Kidney epithelial cell (primary cell): ENCODE results near the gene ADNP2. TPM values are rescaled to one million over a fixed set of nuclear protein-coding genes. Genes with fewer than 3 reads are reported as not detected.

ENCODE experiments used
- DNase-seq: peaks from one replicate; pipeline ENCODE4 v3.0.0-alpha.2; 2010; ENCODE audit warnings: low read depth
- H3K27me3 ChIP-seq: 2 replicates; pipeline ENCODE4 v1.6.0; 2011; ENCODE audit warnings: low read length; ENCODE audit not compliant: control insufficient read depth, insufficient read depth
- H3K36me3 ChIP-seq: 2 replicates; pipeline ENCODE4 v1.5.1; 2011; ENCODE audit warnings: low read length; ENCODE audit not compliant: control insufficient read depth, insufficient read depth
- H3K4me3 ChIP-seq: 2 replicates; pipeline ENCODE4 v1.5.1; 2011; ENCODE audit warnings: low read depth, mild to moderate bottlenecking, control low read depth, low read length
- total RNA-seq: library from RNA; depleted of rRNA; stranded (reverse); fragments of >200 nt; gene quantifications from 2 replicates; pipeline ENCODE4 v1.2.3, GENCODE V29; 2015
- TF ChIP-seq, protein P1 (sequence below): IDR thresholded peaks from 2 replicates; pipeline ENCODE4 v1.5.1; 2011; ENCODE audit warnings: mild to moderate bottlenecking, moderate library complexity, low read length, control low read depth, inconsistent platforms; ENCODE audit not compliant: insufficient read depth, poor library complexity, severe bottlenecking

Gene ADNP2
- total RNA-seq, 1 donor from 2014 or later = 21.8 TPM

DNA sequence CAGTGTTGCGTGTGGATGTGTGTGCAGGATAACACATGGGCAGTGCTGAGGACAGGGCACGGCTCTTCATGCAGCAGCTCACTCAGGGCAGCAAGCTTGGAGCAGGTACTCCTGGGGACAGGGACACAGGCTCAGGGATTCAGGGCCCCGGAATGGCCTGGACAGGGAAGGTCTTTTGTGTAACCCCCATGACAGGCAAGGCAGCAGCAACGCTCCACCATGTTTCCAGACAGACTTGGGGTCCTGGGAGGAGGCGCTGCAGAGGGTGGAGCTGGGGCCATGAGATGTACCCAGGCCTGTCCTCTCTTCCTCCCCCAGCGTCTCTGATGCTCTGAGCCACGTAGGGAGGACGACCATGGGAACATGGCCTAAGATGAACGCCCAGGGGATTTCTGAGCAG lies 58.3 kb downstream of the ADNP2 start:
- H3K27me3 ChIP-seq = no peaks in the 10 kb centered on the region
- no peak overlapping the region for H3K4me3 ChIP-seq
- TF ChIP-seq, protein P1, sequence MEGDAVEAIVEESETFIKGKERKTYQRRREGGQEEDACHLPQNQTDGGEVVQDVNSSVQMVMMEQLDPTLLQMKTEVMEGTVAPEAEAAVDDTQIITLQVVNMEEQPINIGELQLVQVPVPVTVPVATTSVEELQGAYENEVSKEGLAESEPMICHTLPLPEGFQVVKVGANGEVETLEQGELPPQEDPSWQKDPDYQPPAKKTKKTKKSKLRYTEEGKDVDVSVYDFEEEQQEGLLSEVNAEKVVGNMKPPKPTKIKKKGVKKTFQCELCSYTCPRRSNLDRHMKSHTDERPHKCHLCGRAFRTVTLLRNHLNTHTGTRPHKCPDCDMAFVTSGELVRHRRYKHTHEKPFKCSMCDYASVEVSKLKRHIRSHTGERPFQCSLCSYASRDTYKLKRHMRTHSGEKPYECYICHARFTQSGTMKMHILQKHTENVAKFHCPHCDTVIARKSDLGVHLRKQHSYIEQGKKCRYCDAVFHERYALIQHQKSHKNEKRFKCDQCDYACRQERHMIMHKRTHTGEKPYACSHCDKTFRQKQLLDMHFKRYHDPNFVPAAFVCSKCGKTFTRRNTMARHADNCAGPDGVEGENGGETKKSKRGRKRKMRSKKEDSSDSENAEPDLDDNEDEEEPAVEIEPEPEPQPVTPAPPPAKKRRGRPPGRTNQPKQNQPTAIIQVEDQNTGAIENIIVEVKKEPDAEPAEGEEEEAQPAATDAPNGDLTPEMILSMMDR = no peak
- H3K36me3 ChIP-seq = no peaks in the 10 kb centered on the region
- DNase-seq = no peak

DNA sequence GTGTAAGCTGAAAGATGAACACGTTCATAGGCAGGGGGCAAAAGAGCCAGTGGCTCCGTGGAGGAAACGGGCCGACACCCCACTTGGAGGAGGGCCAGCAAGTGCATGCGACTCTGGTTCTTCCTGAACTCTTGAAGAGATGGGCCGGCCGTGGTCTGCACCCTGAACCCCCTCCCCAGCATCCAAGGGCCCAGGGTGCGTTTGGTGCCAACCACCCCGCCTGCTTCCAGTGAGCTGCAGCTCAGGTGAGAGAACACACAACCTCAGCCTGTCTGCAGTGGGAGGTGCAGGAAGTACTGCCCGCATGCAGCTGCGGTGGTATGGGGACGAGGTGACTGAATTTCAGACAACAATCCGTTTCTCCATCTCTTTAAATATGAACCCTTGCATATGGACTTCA lies 58.9 kb downstream of the ADNP2 start:
- TF ChIP-seq, protein P1 = no peak
- Histone ChIP-seq H3K4me3 (no peak overlapping the region), H3K27me3 (no peaks in the 10 kb centered on the region), H3K36me3 (no peaks in the 10 kb centered on the region)
- DNase-seq = no peak

DNA sequence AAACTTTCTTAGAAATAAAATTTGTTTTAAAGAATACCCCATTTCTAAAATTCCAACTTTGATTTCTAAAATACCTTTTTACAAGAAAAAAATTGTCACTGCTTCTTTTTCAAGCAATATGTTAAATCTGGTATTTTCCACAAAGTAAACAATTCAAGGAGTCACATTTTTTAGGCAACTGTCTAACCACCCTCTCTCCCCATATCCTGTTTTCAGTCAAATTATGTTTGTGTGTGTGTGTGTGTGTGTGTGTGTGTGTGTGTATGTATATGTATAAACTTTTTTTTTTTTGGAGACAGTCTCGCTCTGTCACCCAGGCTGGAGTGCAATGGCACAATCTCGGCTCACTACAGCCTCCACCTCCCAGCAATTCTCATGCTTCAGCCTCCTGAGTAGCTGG lies 59.3 kb downstream of the ADNP2 start:
- Histone ChIP-seq H3K4me3 (no peak overlapping the region), H3K36me3 (no peaks in the 10 kb centered on the region), H3K27me3 (no peaks in the 10 kb centered on the region)
- DNase-seq = no peak
- TF ChIP-seq, protein P1 = no peak

DNA sequence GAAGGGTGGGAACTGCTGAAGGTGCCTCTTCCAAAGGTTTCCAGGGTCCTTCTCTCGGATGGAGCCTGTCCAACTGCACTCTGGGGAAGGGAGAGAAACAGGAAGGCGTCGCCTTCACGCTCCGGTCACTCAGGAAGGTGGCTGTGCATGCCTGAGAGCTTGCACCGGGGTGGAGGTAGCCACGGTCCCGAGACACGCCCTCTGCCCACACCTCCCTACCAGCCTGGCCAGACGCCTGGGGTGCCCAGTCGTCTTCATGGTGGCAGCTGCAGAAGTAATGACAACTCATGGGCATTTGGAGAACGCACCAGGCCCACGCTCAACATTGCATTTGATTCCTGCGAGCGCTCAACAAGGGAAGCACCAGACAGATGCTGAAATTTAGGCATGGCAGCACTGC lies 59.9 kb downstream of the ADNP2 start:
- no peaks in the 10 kb centered on the region for H3K27me3 ChIP-seq
- no peaks in the 10 kb centered on the region for H3K36me3 ChIP-seq
- no peak for DNase-seq
- H3K4me3 ChIP-seq = no peak overlapping the region
- TF ChIP-seq, protein P1 = no peak

DNA sequence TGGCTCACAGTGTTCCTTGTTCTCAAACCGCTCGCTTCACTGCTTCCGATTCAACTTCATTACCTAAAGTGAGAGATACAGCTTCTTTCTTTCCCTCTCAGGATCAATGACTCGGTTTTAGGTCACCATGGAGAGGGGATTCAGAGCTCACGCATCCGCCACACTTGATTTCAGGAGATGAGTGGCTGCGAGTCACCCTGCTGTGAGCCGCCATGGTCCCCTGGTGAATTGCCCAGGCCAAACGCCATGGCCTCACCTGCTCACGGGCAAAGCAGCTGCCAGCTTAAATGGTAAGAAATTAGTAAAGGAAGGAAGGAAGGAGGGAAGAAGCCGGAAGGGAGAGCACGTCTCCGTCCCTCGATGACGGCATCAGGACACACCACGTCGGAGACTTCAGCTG lies 60.5 kb downstream of the ADNP2 start:
- H3K4me3 ChIP-seq = no peak overlapping the region
- H3K27me3 ChIP-seq = no peaks in the 10 kb centered on the region
- H3K36me3 ChIP-seq = no peaks in the 10 kb centered on the region
- TF ChIP-seq, protein P1 = no peak
- DNase-seq = peak; percentile 16

DNA sequence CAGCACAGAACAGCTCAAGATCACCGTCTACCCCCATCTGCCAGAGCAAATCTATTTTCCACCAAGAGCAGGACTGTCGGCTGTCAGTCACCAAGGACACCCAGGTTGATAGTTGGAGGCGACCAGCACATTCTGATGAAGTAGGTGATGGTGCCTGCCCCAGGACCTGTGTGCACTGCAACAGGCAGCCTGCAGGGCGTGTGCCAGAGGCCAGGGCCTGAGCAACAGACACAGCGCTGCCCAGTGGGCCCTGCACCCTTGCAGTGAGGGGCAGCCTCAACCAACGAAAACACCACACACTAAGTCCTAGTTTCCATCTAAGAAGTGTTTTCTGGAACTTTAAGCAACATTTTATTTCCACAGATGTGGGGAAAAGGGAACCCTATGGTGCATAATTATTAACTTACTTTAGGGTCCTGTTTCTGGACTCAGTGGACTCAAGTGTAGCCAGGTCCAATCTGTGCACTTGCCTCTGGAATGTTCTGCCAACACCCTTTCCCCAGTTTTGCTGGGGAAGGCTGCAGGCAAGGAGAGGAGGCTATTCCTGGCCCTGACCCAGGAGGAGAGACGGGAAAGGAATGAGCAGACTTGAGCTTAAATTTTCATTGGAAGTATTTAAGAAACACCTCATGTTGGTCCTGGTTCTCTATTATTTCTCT lies 61.5 kb downstream of the ADNP2 start:
- Histone ChIP-seq H3K4me3 (no peak overlapping the region), H3K27me3 (no peaks in the 10 kb centered on the region), H3K36me3 (no peaks in the 10 kb centered on the region)
- no peak for DNase-seq
- TF ChIP-seq, protein P1 = no peak
